AG08396 (cell line): Measurements from ENCODE around the gene IFNA13.
A peak's percentile ranks its signal among the peaks of the same experiment; 100 is the strongest.

ENCODE experiments used
- DNase-seq: peaks from one replicate; pipeline ENCODE4 v3.0.0; 2012; ENCODE audit warnings: low spot score, mixed read lengths

The IFNA13 gene

DNA sequence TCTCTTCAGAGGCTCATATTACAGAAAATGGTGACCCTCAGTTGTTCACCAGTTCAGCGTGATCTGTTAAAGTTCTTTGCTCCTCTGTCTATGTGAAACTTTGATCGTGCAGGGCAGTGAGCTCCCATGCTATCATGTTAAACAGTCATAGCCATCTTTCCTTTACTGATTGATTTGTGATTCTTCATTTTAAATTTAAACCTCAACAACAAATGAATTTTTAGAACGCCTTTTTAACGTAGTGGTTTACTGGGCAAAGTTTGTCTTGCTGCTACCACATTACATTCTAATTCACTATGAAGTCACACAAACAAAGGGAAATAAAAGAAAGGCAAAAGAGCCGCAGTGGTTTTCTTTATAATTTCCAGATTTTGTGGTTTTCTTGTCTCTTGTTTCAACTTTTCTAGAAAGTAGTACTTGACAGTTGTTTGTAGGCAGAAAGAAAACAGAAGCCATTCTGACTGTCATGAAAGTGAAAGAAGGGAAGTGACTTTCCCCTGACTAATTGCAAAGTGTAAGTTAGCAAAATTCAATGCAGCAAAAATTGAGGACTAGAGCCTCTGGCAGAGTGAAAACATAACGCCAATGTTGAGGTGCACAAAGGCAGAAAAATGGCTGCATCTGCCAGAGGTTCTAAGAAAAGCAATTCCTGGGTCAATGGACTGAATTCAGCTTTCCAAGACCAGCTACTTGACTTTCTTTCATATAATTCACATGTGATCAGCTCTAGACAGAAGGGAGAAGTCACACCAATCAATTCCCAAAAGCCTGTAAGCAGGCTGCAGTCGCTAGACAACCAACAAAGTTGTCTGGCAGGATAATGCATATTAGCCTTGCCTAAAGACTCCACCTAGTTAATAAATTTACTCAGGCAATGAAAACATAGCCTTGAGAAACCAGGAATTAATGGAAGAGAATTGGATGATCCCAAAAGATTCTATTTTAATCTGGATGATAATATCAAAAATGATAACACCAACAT, 10.1 kb downstream of the IFNA13 start:
- no peak for DNase-seq

DNA sequence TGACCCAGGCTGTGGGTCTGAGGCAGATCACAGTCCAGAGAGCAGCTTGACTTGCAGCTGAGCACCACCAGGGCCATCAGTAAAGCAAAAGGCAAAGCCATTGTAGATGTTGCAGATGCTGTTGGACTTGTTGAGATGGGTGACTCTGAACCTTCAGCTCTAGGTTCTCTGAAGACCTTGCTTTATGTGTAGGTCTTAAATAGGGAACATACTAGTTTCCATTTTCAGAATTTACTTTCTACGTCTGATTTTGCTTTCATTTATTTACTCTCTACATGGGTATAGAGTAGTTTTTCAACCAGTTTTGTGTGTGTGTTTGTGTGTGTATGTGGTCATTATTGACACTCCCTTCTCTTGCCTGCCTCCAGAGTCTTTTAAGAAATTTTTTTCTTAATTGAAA, 17.1 kb downstream of the IFNA13 start, which contains the start of gene IFNA6:
Gene IFNA6 (minus strand): TSS at position 101 of the 400 bp plus-strand sequence. CDS start 0 bp downstream, at position 101.
- DNase-seq, result no peak

DNA sequence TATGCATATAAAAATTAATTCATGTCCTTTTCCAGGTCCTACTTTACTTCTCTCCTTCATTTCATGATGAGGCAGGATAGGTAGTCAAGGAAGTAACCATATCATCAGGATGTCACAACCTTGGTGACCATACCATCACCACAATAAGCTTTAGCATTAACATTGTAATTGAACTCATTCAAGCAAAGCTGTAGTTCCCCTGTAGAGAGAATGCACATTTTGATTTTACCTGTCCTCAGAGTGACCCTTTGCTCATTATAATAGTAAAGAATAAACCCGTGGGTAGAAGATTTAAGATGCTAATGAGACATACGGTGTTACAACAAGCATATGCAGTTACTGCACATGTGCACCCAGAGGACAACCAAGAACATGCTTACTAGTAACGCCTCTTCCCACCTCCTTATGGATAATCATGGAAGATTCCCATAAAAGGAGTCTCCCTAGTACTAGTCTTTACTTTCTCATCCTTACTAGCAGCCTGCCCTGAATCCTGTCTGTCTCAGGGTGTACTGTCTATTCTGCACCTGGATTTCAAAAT, 19.4 kb downstream of the IFNA13 start:
- DNase-seq, result no peak

DNA sequence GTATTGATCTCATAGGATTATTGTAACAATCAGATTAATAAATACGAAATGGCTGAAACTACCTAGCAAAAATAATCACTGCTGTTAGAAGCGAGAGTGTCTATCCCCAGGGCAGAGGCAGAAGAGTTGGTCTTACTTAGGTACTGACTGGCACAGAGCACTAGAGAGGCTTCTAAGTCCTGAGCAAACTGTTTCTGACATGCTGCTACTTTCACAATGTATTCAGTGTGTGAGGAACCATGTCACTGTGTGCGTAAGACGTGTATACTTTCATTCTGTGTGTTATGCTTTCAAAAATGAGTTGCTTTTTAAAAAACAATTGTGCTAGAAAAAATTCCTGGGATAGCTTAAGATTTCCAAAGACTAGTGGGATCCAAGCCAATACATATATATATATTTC, 27.1 kb downstream of the IFNA13 start:
- DNase-seq, result no peak

DNA sequence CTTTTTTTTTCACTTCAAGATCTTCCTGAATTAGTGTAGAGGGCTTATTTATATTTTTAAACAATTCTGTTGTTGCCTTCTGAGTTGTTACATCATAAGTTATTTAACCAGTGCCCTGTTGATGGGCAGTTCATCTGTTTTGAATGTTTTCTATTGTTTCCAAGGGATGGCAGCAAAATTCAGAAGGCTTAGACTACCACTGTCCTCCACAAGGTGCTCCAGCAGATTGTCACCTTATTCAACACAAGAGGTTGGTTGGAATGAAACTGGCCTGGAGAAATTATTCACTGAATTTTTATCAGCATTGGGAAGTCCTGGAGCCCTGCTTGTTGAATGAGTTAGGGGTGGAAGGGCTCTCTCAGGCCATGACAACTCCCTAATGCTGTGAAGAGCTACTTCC, 31.4 kb downstream of the IFNA13 start:
- no peak for DNase-seq

DNA sequence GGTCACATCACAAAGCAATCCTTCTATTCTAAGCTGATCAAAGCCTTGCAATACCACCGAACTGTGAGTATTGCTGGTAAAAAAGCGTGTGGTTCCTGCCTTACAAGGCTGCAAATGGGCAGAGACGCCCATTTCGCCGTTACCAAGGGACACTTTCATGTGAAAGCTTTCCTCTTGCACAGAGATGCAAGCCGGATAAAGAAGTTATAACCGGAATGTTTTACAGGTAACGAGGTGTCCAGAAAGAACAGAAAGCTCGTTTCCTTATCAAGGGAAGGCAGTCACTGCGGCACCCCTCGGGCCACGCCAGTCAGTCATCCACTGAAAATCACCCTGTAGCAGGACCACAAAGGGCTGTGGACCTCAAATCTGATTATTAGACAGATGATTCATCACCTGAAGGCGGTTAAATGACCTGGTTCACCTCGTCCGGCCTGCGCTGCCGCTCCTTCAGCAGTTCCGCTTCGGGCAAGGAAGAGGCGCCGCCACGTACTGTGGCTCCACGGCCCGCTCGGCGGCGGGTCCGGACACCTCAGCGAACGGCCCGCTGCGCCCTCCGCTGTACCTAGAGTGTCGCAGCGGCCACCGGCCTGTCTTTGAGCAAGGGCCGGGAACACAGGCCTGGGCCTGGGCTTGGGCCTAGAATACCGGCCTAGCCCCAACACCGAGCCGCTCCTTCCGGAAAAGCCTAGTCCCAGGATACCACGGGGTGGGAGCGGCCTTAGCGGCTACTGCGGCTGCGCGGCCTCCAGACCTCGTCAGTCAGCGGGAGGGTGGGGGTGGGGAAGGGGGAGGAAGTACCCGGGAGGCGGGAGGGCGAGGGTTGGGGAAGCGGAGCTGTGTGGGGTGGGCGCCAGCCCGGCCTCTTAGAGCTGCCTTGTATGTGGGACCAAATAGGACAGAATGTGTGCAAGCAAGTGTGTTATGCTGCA, 32.9 kb downstream of the IFNA13 start, which contains the start of gene KLHL9:
Gene KLHL9 (minus strand): TSS at position 704 of the 932 bp plus-strand sequence. CDS start 545 bp downstream, at position 159.
- peak; percentile 96 for DNase-seq

DNA sequence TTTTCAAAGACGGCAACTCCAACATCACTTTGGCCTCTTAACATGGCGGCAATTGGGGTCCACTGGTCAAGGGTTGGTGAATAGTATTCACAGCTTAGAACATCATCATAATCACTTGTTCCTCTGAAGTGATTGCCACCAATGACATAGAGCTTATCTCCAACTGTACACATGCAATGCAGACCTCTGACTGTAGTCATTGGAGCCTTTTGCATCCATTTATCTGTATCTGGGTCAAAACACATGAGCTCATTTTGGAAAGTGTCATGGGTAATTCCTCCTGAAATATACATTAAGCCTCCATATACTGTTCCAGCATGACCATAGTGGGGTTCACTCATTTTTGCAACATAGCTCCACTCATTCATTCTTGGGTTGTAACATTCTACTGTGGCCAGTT, 34.6 kb downstream of the IFNA13 start:
- no peak for DNase-seq

DNA sequence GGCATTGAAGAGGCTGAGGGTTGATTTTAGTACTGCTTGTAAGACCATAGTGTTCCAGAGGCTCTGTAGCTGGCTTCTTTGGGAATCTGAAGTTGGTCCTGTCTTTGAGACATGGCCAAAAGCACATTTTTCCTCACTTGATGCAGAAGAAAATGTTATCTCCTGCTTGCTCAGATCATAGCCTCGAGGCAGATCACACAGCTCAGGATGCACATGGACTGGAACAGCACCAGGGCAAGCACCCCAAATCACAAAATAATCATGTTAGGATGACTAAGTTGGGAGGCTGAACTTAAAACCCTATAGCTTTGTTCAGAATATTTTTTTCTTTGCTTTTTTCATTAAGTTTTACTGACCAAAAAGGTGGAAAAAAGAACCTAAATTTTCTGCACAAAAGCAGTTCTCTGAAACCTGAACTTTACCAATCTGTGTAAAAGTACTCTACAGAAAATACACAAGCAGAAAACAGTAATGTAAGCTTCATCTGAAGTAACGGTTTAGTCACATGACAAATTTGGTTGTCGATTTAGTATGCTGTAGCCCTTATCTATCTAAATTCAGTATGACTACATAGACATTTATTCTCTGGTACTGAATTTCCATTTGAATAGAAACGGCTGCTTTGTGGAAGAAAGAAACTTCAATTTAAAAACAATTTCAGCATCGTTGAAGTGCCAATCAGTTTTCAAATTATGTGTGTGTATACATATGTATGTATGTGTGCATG, 36.0 kb downstream of the IFNA13 start:
- DNase-seq, result no peak

DNA sequence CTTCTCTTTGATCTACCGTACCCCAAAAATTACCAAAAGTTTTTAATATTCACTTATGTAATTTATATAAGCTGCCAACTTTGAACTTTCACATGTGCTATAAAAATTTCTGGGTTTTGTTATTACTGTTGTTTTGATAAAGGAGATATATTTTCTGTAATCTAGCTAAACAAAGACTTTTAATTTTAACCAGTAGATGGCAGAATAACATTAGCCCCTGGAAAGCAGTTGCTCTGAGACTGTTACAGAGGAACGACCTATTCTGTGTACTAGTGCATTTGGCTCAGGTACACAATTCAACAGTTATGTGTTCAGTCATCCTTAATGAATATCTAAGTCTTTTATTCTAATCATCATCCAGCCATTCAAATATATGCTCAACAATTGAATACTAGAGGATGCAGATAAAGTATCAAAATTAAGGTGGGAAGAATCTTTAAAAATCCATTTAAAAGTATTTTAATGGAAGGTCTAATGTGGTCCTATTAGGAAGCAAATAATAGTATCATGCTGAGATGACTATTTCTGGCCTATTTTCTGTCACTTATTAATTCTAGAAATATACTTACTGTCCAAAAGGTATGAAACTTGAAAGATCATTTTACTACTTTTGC, 41.2 kb downstream of the IFNA13 start:
- DNase-seq, result peak; percentile 18

DNA sequence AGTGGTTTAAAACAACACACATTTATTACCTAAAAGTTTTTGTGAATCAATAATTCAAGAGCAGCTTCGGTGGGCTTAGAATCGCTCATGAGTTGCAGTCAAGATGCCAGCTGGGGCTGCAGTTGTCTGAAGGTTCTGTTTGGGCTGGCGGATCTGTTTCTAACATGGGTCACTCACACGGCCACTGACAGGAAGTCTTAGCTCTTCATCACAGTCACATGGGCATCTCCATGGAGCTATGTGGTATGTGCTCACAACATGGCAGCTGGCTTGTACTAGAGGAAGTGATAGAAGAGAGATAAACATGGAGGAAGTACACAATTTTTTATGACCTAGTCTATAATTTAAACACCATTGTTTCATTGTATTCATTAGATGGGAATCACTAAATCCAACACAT, 43.8 kb downstream of the IFNA13 start:
- DNase-seq, result no peak

DNA sequence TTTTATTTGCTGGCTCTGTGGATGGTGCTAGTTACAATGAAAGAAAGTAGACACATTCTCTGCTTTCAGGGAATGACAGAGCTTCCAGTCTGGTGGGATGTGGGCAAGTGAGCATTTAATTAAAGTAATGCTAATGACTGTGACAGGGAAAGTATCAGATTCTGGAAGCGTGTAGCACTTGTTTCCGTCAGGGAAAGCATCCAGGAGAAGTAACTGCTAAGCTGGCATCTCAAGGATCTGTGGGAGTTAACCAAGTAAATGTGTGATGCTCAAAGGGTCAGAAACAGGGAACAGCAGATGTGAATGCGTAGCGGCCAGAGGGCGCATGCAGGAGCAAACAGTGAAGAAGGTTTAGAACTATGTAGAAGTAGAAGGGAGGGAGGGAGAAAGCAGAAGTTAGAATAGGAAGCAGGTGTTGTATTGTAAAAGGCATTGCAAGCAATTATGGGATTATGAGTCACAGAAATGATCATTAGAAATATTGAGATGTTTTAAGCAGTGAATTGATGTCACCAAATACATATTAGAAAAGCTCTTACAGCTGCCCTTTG, 44.9 kb downstream of the IFNA13 start:
- DNase-seq, result no peak

DNA sequence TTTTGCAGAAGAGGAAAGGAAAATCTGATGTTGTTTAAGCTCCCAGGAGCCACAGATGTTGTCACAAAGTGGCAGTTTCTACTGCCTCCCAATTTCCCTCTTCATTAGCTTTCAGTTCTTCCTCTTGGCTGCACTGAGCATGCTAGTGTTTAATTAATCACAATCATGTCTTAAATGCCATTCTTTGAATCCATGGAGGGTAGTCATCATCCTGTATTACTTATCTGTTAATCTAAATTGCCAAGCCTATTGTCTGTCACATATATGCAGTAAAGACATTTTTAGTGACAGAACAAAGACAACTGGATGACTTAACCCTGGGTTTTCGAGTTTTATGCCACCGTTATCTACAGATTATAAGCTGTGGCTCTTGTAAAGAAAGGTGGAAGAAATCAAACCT, 47.4 kb downstream of the IFNA13 start:
- DNase-seq, result no peak

DNA sequence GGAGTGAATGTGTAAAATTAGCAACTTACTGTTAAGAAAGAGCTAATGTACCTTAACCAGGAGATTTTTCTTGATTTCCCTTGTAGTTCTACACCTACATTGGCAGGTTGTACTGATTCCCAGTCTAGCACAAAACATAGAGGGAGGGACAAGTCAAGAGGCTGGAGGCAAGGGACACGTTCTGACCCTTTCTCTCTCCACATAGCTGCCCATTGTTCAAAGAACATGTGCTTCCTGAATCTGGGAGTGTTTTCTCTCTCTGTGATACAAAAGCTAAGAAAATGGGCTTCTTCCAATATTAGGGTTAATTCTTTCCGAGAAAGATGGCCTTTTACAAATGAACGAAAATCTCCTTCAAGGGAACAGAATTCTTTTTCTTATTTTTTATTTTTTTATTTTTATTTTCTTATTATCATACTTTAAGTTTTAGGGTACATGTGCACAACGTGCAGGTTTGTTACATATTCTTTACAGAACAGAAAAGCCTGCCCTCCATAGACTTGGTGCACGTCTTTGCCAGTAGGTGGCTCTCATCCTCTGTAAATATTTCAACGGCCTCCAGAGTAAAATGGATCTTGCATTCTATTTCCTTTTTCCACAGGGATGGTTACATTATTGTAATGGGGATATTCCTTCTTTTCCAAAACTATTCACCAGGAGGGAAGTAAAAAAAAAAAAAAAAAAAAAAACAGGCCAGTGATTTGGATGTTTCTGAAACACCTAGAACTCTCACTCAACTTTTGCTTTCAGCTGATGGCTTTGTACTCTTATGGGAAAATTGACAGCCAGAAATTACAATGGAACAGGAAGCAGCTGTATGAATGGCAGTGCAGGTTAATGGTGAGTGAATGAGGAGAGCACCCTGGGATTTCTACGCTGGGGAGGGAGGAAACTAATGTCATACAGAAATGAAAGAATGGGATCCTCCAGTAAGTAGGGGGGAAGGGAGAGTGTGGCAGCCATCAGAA, 49.6 kb downstream of the IFNA13 start:
- DNase-seq, result peak; percentile 37
